SJSA1 (cell line): ENCODE results near the gene NPW. TPM values are rescaled to one million over a fixed set of nuclear protein-coding genes. Genes with fewer than 3 reads are reported as not detected.

Source experiments
- DNase-seq, 2 experiments: peaks; one replicate each; pipeline ENCODE4 v3.0.0-alpha.2; 2015 to 2020; ENCODE audit warnings: low spot score in 2 of 2, low read depth in 1 of 2
- H3K27ac ChIP-seq: fragments of 250-450 bp; sonication (Bioruptor Pico); 2 replicates; pipeline ENCODE4 v1.5.1; 2020; ENCODE audit warnings: mild to moderate bottlenecking, moderate library complexity
- H3K27me3 ChIP-seq: fragments of 250-450 bp; sonication (Bioruptor Pico); replicated peaks from 2 replicates; pipeline ENCODE4 v1.5.1; 2020; ENCODE audit warnings: mild to moderate bottlenecking, moderate library complexity
- H3K36me3 ChIP-seq: fragments of 250-450 bp; sonication (Bioruptor Pico); 2 replicates; pipeline ENCODE4 v1.5.1; 2020; ENCODE audit warnings: mild to moderate bottlenecking
- H3K4me1 ChIP-seq: fragments of 250-450 bp; sonication (Bioruptor Pico); replicated peaks from 2 replicates; pipeline ENCODE4 v1.6.1; 2021; ENCODE audit warnings: mild to moderate bottlenecking
- H3K4me3 ChIP-seq: fragments of 250-450 bp; sonication (Bioruptor Pico); 2 replicates; pipeline ENCODE4 v1.5.1; 2020; ENCODE audit warnings: mild to moderate bottlenecking
- H3K9me3 ChIP-seq: fragments of 250-450 bp; sonication (Bioruptor Pico); replicated peaks from 2 replicates; pipeline ENCODE4 v1.5.1; 2020; ENCODE audit warnings: mild to moderate bottlenecking
- total RNA-seq: library from RNA; depleted of rRNA; stranded (reverse); fragments of >200 nt; shearing (Covaris generic); gene quantifications from 2 replicates; pipeline ENCODE4 v1.2.3, GENCODE V29; 2014

NPW gene
- total RNA-seq, 1 experiment from 2014 or later: not detected

- Histone ChIP-seq H3K27ac (peak overlapping the region; percentile 74), H3K4me3 (peak overlapping the region; percentile 28), H3K9me3 (no peaks in the 10 kb centered on the region), H3K36me3 (peaks cover 67% of the 10 kb centered on the region), H3K27me3 (no peaks in the 10 kb centered on the region), H3K4me1 (peaks cover 80% of the 10 kb centered on the region)
- DNase-seq: peak; percentile 97
Measured at GRCh38 chr16:2035431-2036199, 16.0 kb downstream of the NPW start.

GRCh38 chr16:2036200-2036966 lies 16.8 kb downstream of the NPW start:
- H3K27me3 ChIP-seq: no peaks in the 10 kb centered on the region
- H3K36me3 ChIP-seq: peaks cover 73% of the 10 kb centered on the region
- peaks cover 88% of the 10 kb centered on the region for H3K4me1 ChIP-seq
- H3K27ac ChIP-seq: peak overlapping the region; percentile 74
- peak overlapping the region; percentile 28 for H3K4me3 ChIP-seq
- DNase-seq: no peak
- H3K9me3 ChIP-seq: no peaks in the 10 kb centered on the region

- DNase-seq: no peak
- Histone ChIP-seq H3K9me3 (no peaks in the 10 kb centered on the region), H3K36me3 (peaks cover 79% of the 10 kb centered on the region), H3K4me3 (no peak overlapping the region), H3K4me1 (peaks cover 94% of the 10 kb centered on the region), H3K27me3 (no peaks in the 10 kb centered on the region), H3K27ac (no peak overlapping the region)
Measured at GRCh38 chr16:2037115-2037514, 17.5 kb downstream of the NPW start.

- Histone ChIP-seq H3K4me3 (no peak overlapping the region), H3K36me3 (peaks cover 72% of the 10 kb centered on the region), H3K4me1 (peaks cover 88% of the 10 kb centered on the region), H3K9me3 (no peaks in the 10 kb centered on the region), H3K27ac (no peak overlapping the region), H3K27me3 (no peaks in the 10 kb centered on the region)
- no peak for DNase-seq
Measured at GRCh38 chr16:2037647-2038381, 18.2 kb downstream of the NPW start.

- no peak for DNase-seq
- peaks cover 64% of the 10 kb centered on the region for H3K36me3 ChIP-seq
- peak overlapping the region; percentile 60 for H3K27ac ChIP-seq
- H3K9me3 ChIP-seq: no peaks in the 10 kb centered on the region
- peaks cover 80% of the 10 kb centered on the region for H3K4me1 ChIP-seq
- no peaks in the 10 kb centered on the region for H3K27me3 ChIP-seq
- no peak overlapping the region for H3K4me3 ChIP-seq
Measured at GRCh38 chr16:2038382-2039231, 19.0 kb downstream of the NPW start.

- Histone ChIP-seq H3K27ac (peak overlapping the region; percentile 60), H3K4me1 (peaks cover 75% of the 10 kb centered on the region)
- DNase-seq: peak; percentile 84 to 95
Measured at GRCh38 chr16:2039274-2040031, 19.9 kb downstream of the NPW start.

GRCh38 chr16:2040041-2040786 lies 20.6 kb downstream of the NPW start:
- H3K27me3 ChIP-seq: no peaks in the 10 kb centered on the region
- no peak overlapping the region for H3K4me3 ChIP-seq
- no peak for DNase-seq
- peaks cover 69% of the 10 kb centered on the region for H3K4me1 ChIP-seq
- peaks cover 55% of the 10 kb centered on the region for H3K36me3 ChIP-seq
- H3K27ac ChIP-seq: peak overlapping the region; percentile 60
- H3K9me3 ChIP-seq: no peaks in the 10 kb centered on the region

More at GRCh38 chr16:2039274-2040031, 19.9 kb downstream of the NPW start:
- Histone ChIP-seq H3K36me3 (peaks cover 60% of the 10 kb centered on the region), H3K27me3 (no peaks in the 10 kb centered on the region), H3K4me3 (no peak overlapping the region), H3K9me3 (no peaks in the 10 kb centered on the region)

- no peak for DNase-seq
- no peaks in the 10 kb centered on the region for H3K9me3 ChIP-seq
- peak overlapping the region; percentile 60; the same call in 1 of the 2 replicates for H3K27ac ChIP-seq
Measured at GRCh38 chr16:2040787-2041522, 21.4 kb downstream of the NPW start.

GRCh38 chr16:2042171-2042985 lies 22.8 kb downstream of the NPW start:
- peaks cover 44% of the 10 kb centered on the region for H3K36me3 ChIP-seq
- DNase-seq: no peak
- H3K27me3 ChIP-seq: no peaks in the 10 kb centered on the region
- no peak overlapping the region for H3K4me3 ChIP-seq
- peaks cover 62% of the 10 kb centered on the region for H3K4me1 ChIP-seq
- no peaks in the 10 kb centered on the region for H3K9me3 ChIP-seq
- no peak overlapping the region for H3K27ac ChIP-seq

More at GRCh38 chr16:2040787-2041522, 21.4 kb downstream of the NPW start:
- Histone ChIP-seq H3K4me1 (peaks cover 62% of the 10 kb centered on the region), H3K36me3 (peaks cover 58% of the 10 kb centered on the region), H3K4me3 (no peak overlapping the region), H3K27me3 (no peaks in the 10 kb centered on the region)

- Histone ChIP-seq H3K27me3 (no peaks in the 10 kb centered on the region), H3K4me1 (peaks cover 57% of the 10 kb centered on the region), H3K9me3 (no peaks in the 10 kb centered on the region), H3K4me3 (no peak overlapping the region), H3K27ac (no peak overlapping the region), H3K36me3 (peaks cover 39% of the 10 kb centered on the region)
- DNase-seq: no peak
Measured at GRCh38 chr16:2042986-2043666, 23.5 kb downstream of the NPW start.
